ENCODE data around the gene GNG7. TPM values are rescaled to one million over a fixed set of nuclear protein-coding genes. Genes with fewer than 3 reads are reported as not detected.
A peak's percentile ranks its signal among the peaks of the same experiment; 100 is the strongest.

GNG7 gene
- 10 to 100 TPM; 12.3 to 12.4 TPM for total RNA-seq
- 6.1 TPM for polyA plus RNA-seq (2013, experiment 1 of 2)
- 6.1 TPM for polyA plus RNA-seq (2013, experiment 2 of 2)
- long read RNA-seq, experiment 1, full-length matches to known transcripts = 3 of 7 reads
- long read RNA-seq, experiment 1, partial matches to known transcripts = 1 of 7 reads
- long read RNA-seq, experiment 1, other reads (novel, unspliced or antisense) = 3 of 7 reads
- long read RNA-seq, experiment 2, full-length matches to known transcripts = 33 of 41 reads
- long read RNA-seq, experiment 2, partial matches to known transcripts = 1 of 41 reads
- long read RNA-seq, experiment 2, other reads (novel, unspliced or antisense) = 7 of 41 reads
- long read RNA-seq, experiment 3, full-length matches to known transcripts = 19 of 29 reads
- long read RNA-seq, experiment 3, partial matches to known transcripts = 0 of 29 reads
- long read RNA-seq, experiment 3, other reads (novel, unspliced or antisense) = 10 of 29 reads
- long read RNA-seq, experiment 4, full-length matches to known transcripts = 8 of 12 reads
- long read RNA-seq, experiment 4, partial matches to known transcripts = 4 of 12 reads
- long read RNA-seq, experiment 4, other reads (novel, unspliced or antisense) = 0 of 12 reads

GRCh38 chr19:2702170-2703076 lies at the start of gene GNG7:
Gene GNG7 (minus strand): TSS chr19:2702694. CDS start chr19:2520688, 182,006 bp downstream.
- Histone ChIP-seq H3K4me3 (ENCODE audit: low read length) (peak within 1 kb of the TSS; percentile 85), H3K27me3 (ENCODE audit: control insufficient read depth, insufficient read depth, low read length, poor library complexity, severe bottlenecking) (peaks cover 22% of the 10 kb centered on the region), H3K4me1 (ENCODE audit: control insufficient read depth, insufficient read depth, low read length) (no peaks in the 10 kb centered on the region), H3K9ac (ENCODE audit: extremely low read depth, low read length, poor library complexity, severe bottlenecking) (peak within 1 kb of the TSS; percentile 47), H3K27ac (ENCODE audit: low read depth, low read length) (no peak within 1 kb of the TSS), H3K9me3 (ENCODE audit: control insufficient read depth, low read length) (no peaks in the 10 kb centered on the region), H3K36me3 (ENCODE audit: control insufficient read depth, insufficient read depth, low read length) (no peaks in the 10 kb centered on the region)
- DNase-seq = peak; percentile 98
- no peak for TF ChIP-seq CTCF (conservative IDR thresholded peaks at IDR 0.05)
- H3K9me3 Mint-ChIP-seq = no peaks in the 10 kb centered on the region
- H3K4me1 Mint-ChIP-seq = peaks cover 9% of the 10 kb centered on the region
- H3K36me3 Mint-ChIP-seq (ENCODE audit: low read depth) = no peaks in the 10 kb centered on the region
- peak within 1 kb of the TSS; percentile 66 for H3K27ac Mint-ChIP-seq
- H3K27me3 Mint-ChIP-seq (ENCODE audit: insufficient read depth) = peaks cover 21% of the 10 kb centered on the region
- peak within 1 kb of the TSS; percentile 76 for H3K4me3 Mint-ChIP-seq
- 2 to 3% methylated on average over 45 to 77 of the region's 77 CpGs for WGBS, 2 experiments (ENCODE audit: insufficient coverage in 1 of 2, insufficient read length in 1 of 2)

- H3K27me3 Mint-ChIP-seq (ENCODE audit: insufficient read depth) = peaks cover 6% of the 10 kb centered on the region
- H3K4me1 Mint-ChIP-seq = no peaks in the 10 kb centered on the region
- H3K36me3 Mint-ChIP-seq (ENCODE audit: low read depth) = peaks cover 23% of the 10 kb centered on the region
- Histone ChIP-seq H3K9ac (ENCODE audit: extremely low read depth, low read length, poor library complexity, severe bottlenecking) (no peak overlapping the region), H3K9me3 (ENCODE audit: control insufficient read depth, low read length) (no peaks in the 10 kb centered on the region), H3K27ac (ENCODE audit: low read depth, low read length) (no peak overlapping the region), H3K4me3 (ENCODE audit: low read length) (no peak overlapping the region), H3K36me3 (ENCODE audit: control insufficient read depth, insufficient read depth, low read length) (peaks cover 25% of the 10 kb centered on the region), H3K27me3 (ENCODE audit: control insufficient read depth, insufficient read depth, low read length, poor library complexity, severe bottlenecking) (no peaks in the 10 kb centered on the region), H3K4me1 (ENCODE audit: control insufficient read depth, insufficient read depth, low read length) (no peaks in the 10 kb centered on the region)
- DNase-seq = no peak
- 88 to 93% methylated on average over 12 to 21 of the region's 21 CpGs for WGBS, 2 experiments (ENCODE audit: insufficient coverage in 1 of 2, insufficient read length in 1 of 2)
- H3K9me3 Mint-ChIP-seq = no peaks in the 10 kb centered on the region
- H3K27ac Mint-ChIP-seq = no peak overlapping the region
- no peak overlapping the region for H3K4me3 Mint-ChIP-seq
- no peak for TF ChIP-seq CTCF (conservative IDR thresholded peaks at IDR 0.05)
Measured at GRCh38 chr19:2751438-2751830, 48.9 kb upstream of the GNG7 start.

GRCh38 chr19:2750808-2751437 lies 48.4 kb upstream of the GNG7 start:
- Mint-ChIP-seq H3K27me3 (ENCODE audit: insufficient read depth) (peaks cover 9% of the 10 kb centered on the region), H3K4me1 (no peaks in the 10 kb centered on the region), H3K27ac (no peak overlapping the region), H3K9me3 (no peaks in the 10 kb centered on the region), H3K4me3 (no peak overlapping the region), H3K36me3 (ENCODE audit: low read depth) (peaks cover 21% of the 10 kb centered on the region)
- H3K9me3 ChIP-seq (ENCODE audit: control insufficient read depth, low read length) = no peaks in the 10 kb centered on the region
- no peak for TF ChIP-seq CTCF (conservative IDR thresholded peaks at IDR 0.05)
- peaks cover 21% of the 10 kb centered on the region for H3K36me3 ChIP-seq (ENCODE audit: control insufficient read depth, insufficient read depth, low read length)
- DNase-seq = no peak
- H3K4me1 ChIP-seq (ENCODE audit: control insufficient read depth, insufficient read depth, low read length) = no peaks in the 10 kb centered on the region
- no peak overlapping the region for H3K9ac ChIP-seq (ENCODE audit: extremely low read depth, low read length, poor library complexity, severe bottlenecking)
- H3K27me3 ChIP-seq (ENCODE audit: control insufficient read depth, insufficient read depth, low read length, poor library complexity, severe bottlenecking) = no peaks in the 10 kb centered on the region
- H3K27ac ChIP-seq (ENCODE audit: low read depth, low read length) = no peak overlapping the region
- WGBS, 2 experiments (ENCODE audit: insufficient coverage in 1 of 2, insufficient read length in 1 of 2) = 86 to 87% methylated on average over 9 to 17 of the region's 17 CpGs
- H3K4me3 ChIP-seq (ENCODE audit: low read length) = no peak overlapping the region
